NCI-H2196 (cell line): ENCODE results near the gene ATP1A4.

ENCODE experiments used
- DNase-seq: peaks from one replicate; lab custom pipeline; 2025; ENCODE audit not compliant: unreplicated experiment; lab: John Stamatoyannopoulos, UW

Gene ATP1A4

DNA sequence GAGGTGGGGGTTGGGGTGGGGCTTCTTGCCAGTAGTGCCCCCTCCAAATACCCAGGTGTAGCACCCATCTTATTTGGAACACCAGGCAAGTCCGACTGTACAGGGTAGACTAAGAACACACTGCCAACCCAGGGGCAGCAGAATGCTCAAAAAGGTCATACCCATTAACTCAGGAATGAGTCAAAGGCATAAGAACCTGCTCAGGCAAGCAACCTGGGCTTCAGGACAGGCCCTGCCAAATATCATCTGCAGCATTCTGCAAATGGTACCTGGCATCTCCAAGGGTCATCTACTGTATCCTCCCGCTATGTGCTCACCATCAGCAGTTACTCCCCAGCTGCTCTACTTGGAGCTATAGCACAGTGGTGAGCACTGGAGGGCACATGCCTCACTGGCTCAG, 73.2 kb downstream of the ATP1A4 start:
- DNase-seq: no peak

- DNase-seq: no peak
These were observed 73.9 kb downstream of the ATP1A4 start for GRCh38 chr1:160225345-160225744.

DNA sequence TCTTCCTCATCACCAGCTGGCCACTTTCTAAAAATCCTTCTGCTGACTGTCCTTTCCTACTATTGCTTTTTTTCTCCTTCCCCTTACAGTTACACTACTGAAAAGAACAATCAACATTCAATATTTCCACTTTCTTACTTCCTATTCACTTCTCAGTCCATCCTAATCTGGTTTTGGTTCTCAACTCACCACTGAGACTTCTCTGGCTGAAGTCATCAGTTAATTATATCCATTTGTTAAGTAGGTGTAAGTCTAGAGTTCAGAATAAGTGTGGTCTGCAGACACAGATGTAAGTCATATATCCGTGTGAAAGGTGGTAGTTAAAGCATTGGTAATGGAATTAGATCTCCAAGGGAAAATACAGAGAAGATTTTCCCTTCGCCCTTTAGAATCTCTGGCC, 75.2 kb downstream of the ATP1A4 start:
- DNase-seq: no peak

DNA sequence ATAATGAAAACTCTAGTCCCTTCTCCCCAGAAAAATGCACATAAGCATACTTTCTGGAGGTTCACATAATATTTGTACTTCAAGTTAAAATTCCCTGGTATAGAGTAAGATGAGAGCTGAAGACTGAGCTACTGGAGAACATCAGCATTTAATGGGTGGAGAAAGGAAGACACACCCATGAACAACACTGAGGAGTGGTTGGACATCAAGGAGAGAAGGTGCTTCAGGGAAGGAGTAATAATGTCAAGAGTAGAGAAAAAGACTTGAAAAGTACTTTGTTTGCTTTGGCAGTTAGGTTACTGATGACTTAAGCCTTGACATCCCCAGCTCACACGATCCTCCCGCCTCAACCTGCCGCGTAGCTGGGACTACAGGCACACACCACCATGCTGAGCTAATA, 75.6 kb downstream of the ATP1A4 start:
- no peak for DNase-seq

DNA sequence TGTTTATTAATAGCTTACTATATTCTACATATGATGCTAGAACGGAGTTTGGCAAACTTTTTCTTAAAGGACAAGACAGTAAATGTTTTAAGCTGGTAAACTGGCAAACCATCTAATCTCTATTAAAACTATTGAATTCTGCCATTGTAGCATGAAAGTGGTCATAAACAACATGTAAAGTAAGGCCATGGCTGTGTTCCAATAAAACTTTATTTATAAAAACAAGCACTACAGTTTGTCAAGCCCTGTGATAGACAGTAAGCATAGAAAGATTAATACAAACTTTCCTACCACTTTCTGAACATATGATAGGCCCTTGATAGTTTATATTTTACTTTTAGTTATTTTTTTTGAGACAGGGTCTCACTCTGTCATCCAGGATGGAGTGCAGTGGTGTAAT, 76.2 kb downstream of the ATP1A4 start:
- DNase-seq: no peak

DNA sequence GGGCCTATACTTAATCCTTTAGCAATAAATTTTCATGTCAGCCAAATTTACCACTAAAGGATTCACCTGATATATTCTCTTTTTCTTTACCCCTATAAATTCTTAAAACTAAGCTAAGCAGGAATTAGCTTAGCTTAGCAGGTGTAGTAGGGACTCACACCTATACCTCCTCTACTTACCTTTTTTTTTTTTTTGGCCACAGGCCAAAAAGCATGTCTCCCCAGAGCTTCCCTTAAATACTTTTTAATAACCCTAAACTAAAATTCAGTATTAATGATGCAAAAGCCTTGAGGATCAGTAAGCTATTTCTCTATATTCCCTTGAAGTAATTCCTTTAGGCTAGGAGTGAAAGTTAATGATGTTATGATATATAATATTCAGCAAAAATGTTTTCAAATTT, 77.0 kb downstream of the ATP1A4 start:
- DNase-seq: no peak

DNA sequence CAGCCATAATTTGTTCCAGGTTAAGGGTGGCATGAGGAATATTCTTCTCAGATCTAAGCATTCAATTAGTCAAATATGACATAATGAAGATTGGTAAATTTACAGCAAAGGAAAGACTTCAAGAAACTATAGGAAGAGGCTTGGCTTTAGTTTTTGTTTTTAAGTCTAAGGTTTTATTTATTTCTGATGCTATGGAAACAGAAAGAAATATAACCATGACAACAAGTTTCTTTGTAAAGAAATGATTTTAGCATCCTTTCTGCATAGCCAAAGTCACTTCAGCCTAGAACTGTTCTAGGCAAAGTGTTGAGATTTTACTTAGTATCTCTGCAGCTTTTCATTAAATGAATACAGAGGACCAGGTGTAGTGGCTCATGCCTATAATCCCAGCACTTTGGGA, 81.5 kb downstream of the ATP1A4 start:
- DNase-seq: no peak
